K562 (cell line): Measurements from ENCODE around the gene HARS1. TPM values are rescaled to one million over a fixed set of nuclear protein-coding genes. Genes with fewer than 3 reads are reported as not detected.
A peak's percentile ranks its signal among the peaks of the same experiment; 100 is the strongest.

Experiments
- ATF6 ChIP-seq: sonication (generic); formaldehyde crosslinking; IDR thresholded peaks from 2 replicates; pipeline ENCODE4 v1.4.0; 2020; ENCODE audit warnings: mild to moderate bottlenecking, missing genetic modification reagents
- ATF7 ChIP-seq: fragments of 450-650 bp; IDR thresholded peaks from 2 replicates; pipeline ENCODE4 v1.7.1; 2014; ENCODE audit warnings: mild to moderate bottlenecking, moderate library complexity
- CBX3 ChIP-seq, 2 experiments: IDR thresholded peaks; 1 replicate in 1 of 2; 2 replicates in 1 of 2; pipeline ENCODE4 v1.6.1; 2012; ENCODE audit warnings: inconsistent platforms in 2 of 2, low read length in 2 of 2, borderline replicate concordance in 1 of 2, control low read depth in 1 of 2
- CCNT2 ChIP-seq: IDR thresholded peaks from 2 replicates; pipeline ENCODE4 v1.6.1; 2011; ENCODE audit warnings: borderline replicate concordance, low read depth, mild to moderate bottlenecking, moderate library complexity, mixed read lengths, low read length; ENCODE audit not compliant: insufficient read length; ENCODE audit errors: extremely low read depth
- CTBP1 ChIP-seq: fragments of 450-650 bp; IDR thresholded peaks from 2 replicates; pipeline ENCODE4 v1.6.1; 2016; ENCODE audit warnings: borderline replicate concordance
- CUX1 ChIP-seq: fragments of 200-800 bp; sonication (Bioruptor generic); IDR thresholded peaks from 2 replicates; pipeline ENCODE4 v1.6.1; 2016; ENCODE audit warnings: missing genetic modification characterization, missing compliant biosample characterization
- FOXK2 ChIP-seq, 2 experiments: fragments of 450-650 bp; IDR thresholded peaks in 1 of 2; conservative IDR thresholded peaks in 1 of 2; 2 replicates each; pipeline ENCODE4 v1.6.1; 2016; ENCODE audit warnings: low read depth in 2 of 2, mild to moderate bottlenecking in 1 of 2
- IRF9 ChIP-seq: fragments of 450-650 bp; IDR thresholded peaks from 2 replicates; pipeline ENCODE4 v1.6.1; 2016; ENCODE audit warnings: missing biosample characterization, missing genetic modification characterization
- MTA1 ChIP-seq: fragments of 450-650 bp; IDR thresholded peaks from 2 replicates; pipeline ENCODE4 v1.6.1; 2017; ENCODE audit warnings: borderline replicate concordance
- PTBP1 ChIP-seq: fragments of 200-400 bp; formaldehyde crosslinking; IDR thresholded peaks from 2 replicates; pipeline ENCODE4 v1.6.1; 2017; ENCODE audit warnings: low read depth, low read length
- TBL1XR1 ChIP-seq, 2 experiments: IDR thresholded peaks; 2 replicates each; pipeline ENCODE4 v1.6.1; 2012; ENCODE audit warnings: improper control_type of control experiment in 2 of 2, low read length in 2 of 2, mild to moderate bottlenecking in 1 of 2
- TBP ChIP-seq: optimal IDR thresholded peaks from 2 replicates; pipeline ENCODE3; 2011; ENCODE audit warnings: low read depth, low read length, improper control_type of control experiment
- TEAD1 ChIP-seq, 2 experiments: fragments of 450-650 bp in 1 of 2; sonication (generic) in 1 of 2; formaldehyde crosslinking; IDR thresholded peaks; 2 replicates each; pipeline versions ENCODE4 v1.4.0 to v1.8.0; 2020 to 2022; ENCODE audit warnings: mild to moderate bottlenecking in 2 of 2, missing genetic modification reagents in 1 of 2
- XRCC5 ChIP-seq: fragments of 200-400 bp; formaldehyde crosslinking; IDR thresholded peaks from 2 replicates; pipeline ENCODE4 v1.6.1; 2017; ENCODE audit warnings: low read depth, mild to moderate bottlenecking, low read length
- ZNF518B ChIP-seq: fragments of 250-450 bp; sonication (Bioruptor Pico); IDR thresholded peaks from 2 replicates; pipeline ENCODE4 v1.5.0; 2021; ENCODE audit warnings: mild to moderate bottlenecking, moderate library complexity
- polyA plus RNA-seq, 8 experiments: library from polyadenylated mRNA; depleted of rRNA in 4 of 8; stranded (reverse) in 5 of 8; unstranded in 3 of 8; fragments of >200 nt; fragmentation: Nextera tagmentation in 2 of 8; fragmentation: Illumina TruSeq in 1 of 8; extraction: Ambion mirVana in 2 of 8; extraction: Trizol in 1 of 8; gene quantifications; 2 replicates each; pipeline versions ENCODE4 v1.2.1 to v1.2.3, GENCODE V29; 2011 to 2014; ENCODE audit warnings: inconsistent platforms in 1 of 8, missing spikeins in 1 of 8
- total RNA-seq, 7 experiments: library from RNA; depleted of rRNA in 6 of 7; stranded (reverse); fragments of >200 nt in 6 of 7; fragmentation: Illumina TruSeq in 2 of 7; extraction: Trizol in 2 of 7; gene quantifications; 2 replicates each; pipeline versions ENCODE4 v1.2.1 to v1.2.3, GENCODE V29; 2011 to 2021; ENCODE audit warnings: low replicate concordance in 1 of 7

HARS1 gene
- total and polyA plus RNA-seq, 9 of the 15 experiments (the other 6 are each of a cell fraction or from before 2014, with no cell fraction given): 13.5 to 88.5 (median 75.2) TPM

GRCh38 chr5:140725799-140726471, 34.8 kb upstream of the HARS1 start (continued):
- TF ChIP-seq MTA1: peak; percentile 50; the same call in 1 of the 2 replicates
- TF ChIP-seq CBX3 (IDR thresholded peaks at IDR 0.05; ENCODE audit: borderline replicate concordance in 1 of 2, low read length in 2 of 2): peak in 1 of 2 experiments; percentile 76; a peak in 1 of 3 replicates
- TF ChIP-seq FOXK2 (conservative IDR thresholded peaks at IDR 0.05 in 1 of 2, IDR thresholded peaks at IDR 0.05 in 1 of 2; ENCODE audit: low read depth in 2 of 2): peak; percentile 69 to 95; a peak in 3 of 4 replicates
- 0 out of 2 replicates have a peak, but pooled peaks have one; percentile 24 for TF ChIP-seq ZNF518B
- peak; percentile 28; the same call in 1 of the 2 replicates for TF ChIP-seq ATF6 (CRISPR knock-in tag)
- peak; percentile 94 for TF ChIP-seq XRCC5
- TF ChIP-seq TEAD1 (CRISPR knock-in tag; IDR thresholded peaks at IDR 0.05): peak in 1 of 2 experiments; percentile 89; a peak in 1 of 4 replicates
- TF ChIP-seq ATF7: peak; percentile 96
- TF ChIP-seq TBP: peak; percentile 99
- TF ChIP-seq IRF9 (tag): no peak
- peak; percentile 70 for TF ChIP-seq CTBP1
- no peak for TF ChIP-seq CCNT2
- TF ChIP-seq TBL1XR1 (IDR thresholded peaks at IDR 0.05; ENCODE audit: low read length in 2 of 2): peak; percentile 81 to 99
- no peak for TF ChIP-seq CUX1 (CRISPR knock-in tag)
- TF ChIP-seq PTBP1: no peak
